GM23338 (cell line): ENCODE data around the gene PARP3.

Experiments used
- CREB1 ChIP-seq: fragments of 250-450 bp; sonication (Bioruptor Pico); IDR thresholded peaks from 2 replicates; pipeline ENCODE4 v1.5.0; 2020; ENCODE audit warnings: low read depth, mild to moderate bottlenecking, moderate library complexity
- CTCF ChIP-seq, 2 experiments: fragments of 200-600 bp in 1 of 2; sonication (generic) in 1 of 2; conservative IDR thresholded peaks; 2 replicates each; pipeline versions ENCODE4 v1.5.1 to v1.6.1; 2016 to 2017; ENCODE audit warnings: antibody characterized with exemption in 2 of 2, low read depth in 2 of 2, mild to moderate bottlenecking in 2 of 2, moderate library complexity in 1 of 2
- EZH2 ChIP-seq: fragments of 200-600 bp; sonication (generic); IDR thresholded peaks from one replicate; pipeline ENCODE4 v1.8.0; 2017; ENCODE audit warnings: antibody characterized with exemption, mild to moderate bottlenecking, low read depth; ENCODE audit not compliant: unreplicated experiment
- POLR2AphosphoS5 ChIP-seq: IDR thresholded peaks from 2 replicates; pipeline ENCODE4 v1.6.1; 2016; ENCODE audit warnings: antibody characterized with exemption, low read depth

GRCh38 chr3:51974277-51974962, 32.3 kb downstream of the PARP3 start:
- TF ChIP-seq EZH2 (no peak), CTCF (conservative IDR thresholded peaks at IDR 0.05; ENCODE audit: low read depth in 2 of 2) (no peak), CREB1 (CRISPR knock-in tag) (no peak), POLR2AphosphoS5 (no peak)
